ENCODE results near the gene ANKRD33B. TPM values are rescaled to one million over a fixed set of nuclear protein-coding genes. Genes with fewer than 3 reads are reported as not detected.

Gene ANKRD33B
- 3.6 and 16.1 TPM in 2 replicates for total RNA-seq

GRCh38 chr5:10563945-10564837 is at the start of gene ANKRD33B:
Gene ANKRD33B, plus strand, starts transcription at chr5:10564070. Its CDS starts 398 bp downstream, at chr5:10564468.

Other genes with a start within 250 kb of the ANKRD33B start
- 53.7 and 108 TPM in 2 replicates for gene MARCHF6, start 210.4 kb upstream of the ANKRD33B start, total RNA-seq
- 0.32 and 0.60 TPM in 2 replicates for gene ROPN1L, start 122.2 kb upstream of the ANKRD33B start, total RNA-seq
- 31.0 and 40.8 TPM in 2 replicates for gene DAP, start 197.2 kb downstream of the ANKRD33B start, total RNA-seq

All from bronchial smooth muscle cell (primary cell).